Neural progenitor cell (in vitro differentiated cells): ENCODE measurements around the gene CAPN12. TPM values are rescaled to one million over a fixed set of nuclear protein-coding genes. Genes with fewer than 3 reads are reported as not detected.

Experiments used
- DNase-seq: peaks from one replicate; pipeline ENCODE4 v3.0.0-alpha.2; 2016; ENCODE audit warnings: low spot score
- H2AFZ ChIP-seq: fragments of 200-600 bp; sonication (generic); replicated peaks from 2 replicates; pipeline ENCODE4 v1.6.1; 2016; ENCODE audit warnings: antibody characterized with exemption
- H3F3A ChIP-seq: fragments of 200-600 bp; sonication (generic); 2 replicates; pipeline ENCODE4 v1.6.1; 2016; ENCODE audit warnings: antibody characterized with exemption, low read depth
- H3K27ac ChIP-seq: fragments of 200-600 bp; sonication (generic); 2 replicates; pipeline ENCODE4 v1.5.1; 2016; ENCODE audit warnings: mild to moderate bottlenecking
- H3K27me3 ChIP-seq: fragments of 200-600 bp; sonication (generic); 2 replicates; pipeline ENCODE4 v1.6.1; 2016; ENCODE audit warnings: mild to moderate bottlenecking, moderate library complexity
- H3K36me3 ChIP-seq: fragments of 200-600 bp; sonication (generic); 2 replicates; pipeline ENCODE4 v1.5.1; 2016
- H3K4me1 ChIP-seq: fragments of 200-600 bp; sonication (generic); 2 replicates; pipeline ENCODE4 v1.6.1; 2016; ENCODE audit warnings: mixed run types
- H3K4me2 ChIP-seq: fragments of 200-600 bp; sonication (generic); 2 replicates; pipeline ENCODE4 v1.6.1; 2016
- H3K4me3 ChIP-seq: fragments of 200-600 bp; sonication (generic); 2 replicates; pipeline ENCODE4 v1.5.1; 2016
- H3K79me2 ChIP-seq: fragments of 200-600 bp; sonication (generic); 2 replicates; pipeline ENCODE4 v1.6.1; 2016; ENCODE audit warnings: low read depth
- H3K9ac ChIP-seq: fragments of 200-600 bp; sonication (generic); 2 replicates; pipeline ENCODE4 v1.6.1; 2016
- H3K9me3 ChIP-seq: fragments of 200-600 bp; sonication (generic); 2 replicates; pipeline ENCODE4 v1.5.1; 2016; ENCODE audit warnings: low read depth
- H4K20me1 ChIP-seq: fragments of 200-600 bp; sonication (generic); 2 replicates; pipeline ENCODE4 v1.6.1; 2016; ENCODE audit warnings: low read depth
- H3K27ac Mint-ChIP-seq: 3 replicates; pipeline ENCODE4 v1.8.0; 2021; ENCODE audit warnings: mixed read lengths
- H3K27me3 Mint-ChIP-seq: 2 replicates; pipeline ENCODE4 v1.8.0; 2022; ENCODE audit warnings: low read depth, mild to moderate bottlenecking, inconsistent platforms, moderate library complexity, mixed read lengths; ENCODE audit not compliant: insufficient read depth
- H3K36me3 Mint-ChIP-seq: 3 replicates; pipeline ENCODE4 v1.8.0; 2021; ENCODE audit warnings: mixed read lengths
- H3K4me1 Mint-ChIP-seq: 3 replicates; pipeline ENCODE4 v1.8.0; 2021; ENCODE audit warnings: mixed read lengths
- H3K4me3 Mint-ChIP-seq: 3 replicates; pipeline ENCODE4 v1.8.0; 2021; ENCODE audit warnings: mild to moderate bottlenecking, moderate library complexity, mixed read lengths
- H3K9me3 Mint-ChIP-seq: 3 replicates; pipeline ENCODE4 v1.8.0; 2020; ENCODE audit warnings: mixed read lengths
- CTCF ChIP-seq: fragments of 200-600 bp; sonication (generic); IDR thresholded peaks from 2 replicates; pipeline ENCODE4 v1.5.1; 2017; ENCODE audit warnings: antibody characterized with exemption, mild to moderate bottlenecking
- EZH2 ChIP-seq: fragments of 200-600 bp; sonication (generic); IDR thresholded peaks from 2 replicates; pipeline ENCODE4 v1.6.1; 2017; ENCODE audit warnings: antibody characterized with exemption, mild to moderate bottlenecking, moderate library complexity
- EZH2phosphoT487 ChIP-seq: fragments of 200-600 bp; sonication (generic); IDR thresholded peaks from 2 replicates; pipeline ENCODE4 v1.6.1; 2017; ENCODE audit warnings: antibody characterized with exemption
- total RNA-seq: library from RNA; depleted of rRNA; stranded (reverse); fragments of >200 nt; gene quantifications from 2 replicates; pipeline ENCODE4 v1.2.3, GENCODE V29; 2015; ENCODE audit warnings: low replicate concordance

The CAPN12 gene
- total RNA-seq, result 1.0 and 4.9 TPM in 2 replicates

- Histone ChIP-seq H3K4me3 (no peak within 1 kb of the TSS), H3K4me2 (no peak within 1 kb of the TSS), H3K9me3 (no peaks in the 10 kb centered on the region), H3K27me3 (no peaks in the 10 kb centered on the region), H3K36me3 (no peaks in the 10 kb centered on the region), H3K79me2 (no peaks in the 10 kb centered on the region), H4K20me1 (no peaks in the 10 kb centered on the region), H3K27ac (no peak within 1 kb of the TSS), H3K9ac (no peak within 1 kb of the TSS), H2AFZ (no peak within 1 kb of the TSS), H3F3A (no peaks in the 10 kb centered on the region), H3K4me1 (no peaks in the 10 kb centered on the region)
- H3K4me3 Mint-ChIP-seq, result peak within 1 kb of the TSS; percentile 53
- H3K4me1 Mint-ChIP-seq, result no peaks in the 10 kb centered on the region
- H3K27me3 Mint-ChIP-seq, result peaks cover 9% of the 10 kb centered on the region
- TF ChIP-seq CTCF (no peak), EZH2phosphoT487 (no peak), EZH2 (no peak)
- H3K27ac Mint-ChIP-seq, result no peak within 1 kb of the TSS
- DNase-seq, result no peak
- no peaks in the 10 kb centered on the region for H3K9me3 Mint-ChIP-seq
- H3K36me3 Mint-ChIP-seq, result no peaks in the 10 kb centered on the region
Observed at GRCh38 chr19:38744298-38744681, at the start of gene CAPN12. CAPN12 (minus strand) TSS chr19:38744474; CDS start chr19:38744165, 309 bp downstream.

GRCh38 chr19:38793671-38794070, 49.4 kb upstream of the CAPN12 start:
- Mint-ChIP-seq H3K9me3 (peaks cover 7% of the 10 kb centered on the region), H3K4me3 (no peak overlapping the region), H3K27me3 (peaks cover 2% of the 10 kb centered on the region), H3K4me1 (peaks cover 3% of the 10 kb centered on the region), H3K27ac (no peak overlapping the region), H3K36me3 (no peaks in the 10 kb centered on the region)
- Histone ChIP-seq H3K36me3 (no peaks in the 10 kb centered on the region), H3K4me3 (no peak overlapping the region), H3K27me3 (no peaks in the 10 kb centered on the region), H4K20me1 (no peaks in the 10 kb centered on the region), H3K9ac (no peak overlapping the region), H3K4me1 (no peaks in the 10 kb centered on the region), H3K4me2 (no peak overlapping the region), H2AFZ (no peak overlapping the region), H3K27ac (no peak overlapping the region), H3K9me3 (no peaks in the 10 kb centered on the region), H3F3A (no peaks in the 10 kb centered on the region), H3K79me2 (no peaks in the 10 kb centered on the region)
- no peak for DNase-seq
- TF ChIP-seq EZH2 (no peak), CTCF (no peak), EZH2phosphoT487 (no peak)

- H3K4me3 Mint-ChIP-seq, result no peak overlapping the region
- no peak for TF ChIP-seq EZH2phosphoT487
- TF ChIP-seq CTCF, result no peak
- no peak for TF ChIP-seq EZH2
- H3K27me3 Mint-ChIP-seq, result peaks cover 2% of the 10 kb centered on the region
- H3F3A ChIP-seq, result no peaks in the 10 kb centered on the region
- no peak for DNase-seq
- H3K27ac Mint-ChIP-seq, result no peak overlapping the region
- H3K27ac ChIP-seq, result no peak overlapping the region
- H3K27me3 ChIP-seq, result no peaks in the 10 kb centered on the region
- H3K4me2 ChIP-seq, result no peak overlapping the region
- H3K4me1 ChIP-seq, result no peaks in the 10 kb centered on the region
- H3K9me3 ChIP-seq, result no peaks in the 10 kb centered on the region
- no peaks in the 10 kb centered on the region for H3K79me2 ChIP-seq
- no peaks in the 10 kb centered on the region for H3K36me3 ChIP-seq
- H3K9ac ChIP-seq, result no peak overlapping the region
- peaks cover 7% of the 10 kb centered on the region for H3K9me3 Mint-ChIP-seq
- no peak overlapping the region for H2AFZ ChIP-seq
- H3K4me3 ChIP-seq, result no peak overlapping the region
- H4K20me1 ChIP-seq, result no peaks in the 10 kb centered on the region
- peaks cover 5% of the 10 kb centered on the region for H3K4me1 Mint-ChIP-seq
- no peaks in the 10 kb centered on the region for H3K36me3 Mint-ChIP-seq
Observed at GRCh38 chr19:38793177-38793576, 48.9 kb upstream of the CAPN12 start.
